Hindlimb muscle (tissue), 1 donor: ENCODE results near the gene VASH1. TPM values are rescaled to one million over a fixed set of nuclear protein-coding genes. Genes with fewer than 3 reads are reported as not detected.

ENCODE experiments used
- DNase-seq: peaks from one replicate; pipeline ENCODE4 v3.0.0-alpha.2; 2013
- polyA plus RNA-seq: library from polyadenylated mRNA; unstranded; fragments of 120-200 nt; gene quantifications from one replicate; pipeline ENCODE4 v1.2.1, GENCODE V29; 2013; ENCODE audit not compliant: insufficient read length

The VASH1 gene
- polyA plus RNA-seq, 1 donor, result 51.4 TPM

GRCh38 chr14:76772300-76773187 is 11.3 kb downstream of the VASH1 start:
- DNase-seq, result no peak

- no peak for DNase-seq
These were observed 12.1 kb downstream of the VASH1 start for GRCh38 chr14:76773188-76773885.

- DNase-seq, result no peak
These were observed 12.9 kb downstream of the VASH1 start for GRCh38 chr14:76773956-76774820.

- no peak for DNase-seq
These were observed 13.8 kb downstream of the VASH1 start for GRCh38 chr14:76774821-76775694.

- DNase-seq, result no peak
These were observed 14.6 kb downstream of the VASH1 start for GRCh38 chr14:76775695-76776427.

- no peak for DNase-seq
These were observed 15.4 kb downstream of the VASH1 start for GRCh38 chr14:76776428-76777251.

- no peak for DNase-seq
These were observed 16.5 kb downstream of the VASH1 start for GRCh38 chr14:76777721-76778120.

- DNase-seq, result no peak
These were observed 17.4 kb downstream of the VASH1 start for GRCh38 chr14:76778546-76779215.

GRCh38 chr14:76779221-76780057 is 18.2 kb downstream of the VASH1 start:
- DNase-seq, result no peak

GRCh38 chr14:76780058-76780345 is 18.7 kb downstream of the VASH1 start:
- DNase-seq, result no peak

- no peak for DNase-seq
These were observed 19.1 kb downstream of the VASH1 start for GRCh38 chr14:76780360-76780759.

GRCh38 chr14:76780875-76781647 is 19.8 kb downstream of the VASH1 start:
- DNase-seq, result no peak

GRCh38 chr14:76781648-76782051 is 20.4 kb downstream of the VASH1 start:
- DNase-seq, result no peak

- DNase-seq, result no peak
These were observed 21.0 kb downstream of the VASH1 start for GRCh38 chr14:76782115-76782884.

GRCh38 chr14:76782885-76783566 is 21.8 kb downstream of the VASH1 start:
- DNase-seq, result no peak

- no peak for DNase-seq
These were observed 23.1 kb downstream of the VASH1 start for GRCh38 chr14:76784266-76784874.
